ENCODE results near the gene PLCL1.

DNA sequence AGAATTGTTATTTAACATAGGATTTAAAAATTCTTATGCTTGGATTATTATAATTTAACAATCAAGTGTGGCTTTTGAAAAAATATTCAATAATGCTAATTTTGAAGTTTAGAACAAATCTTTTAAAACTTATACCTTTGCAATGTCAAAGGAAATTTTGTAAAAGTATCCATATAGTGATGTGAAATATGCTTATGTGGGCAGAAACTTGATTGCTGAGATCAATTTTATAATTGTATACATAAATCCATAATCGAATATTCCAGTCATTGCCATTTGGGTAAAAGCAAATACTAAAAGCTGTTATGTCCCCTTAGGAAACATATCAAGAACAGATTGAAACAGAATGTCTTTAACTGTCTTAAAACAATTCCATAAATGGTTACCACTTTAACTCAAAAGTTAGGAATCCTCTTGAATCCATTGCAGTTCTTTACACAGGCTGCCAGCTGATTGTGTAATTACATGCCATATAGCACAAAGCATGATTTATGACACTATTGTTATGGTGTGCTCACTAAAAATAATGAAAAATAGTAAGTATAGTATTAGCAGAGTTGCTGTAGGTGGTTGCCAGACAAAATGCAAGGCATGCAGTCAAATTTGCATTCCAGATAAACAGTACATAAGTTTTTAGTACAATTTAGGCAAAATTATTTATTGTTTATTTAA is 24.2 kb downstream of the PLCL1 start:
- TF ChIP-seq, protein P1, sequence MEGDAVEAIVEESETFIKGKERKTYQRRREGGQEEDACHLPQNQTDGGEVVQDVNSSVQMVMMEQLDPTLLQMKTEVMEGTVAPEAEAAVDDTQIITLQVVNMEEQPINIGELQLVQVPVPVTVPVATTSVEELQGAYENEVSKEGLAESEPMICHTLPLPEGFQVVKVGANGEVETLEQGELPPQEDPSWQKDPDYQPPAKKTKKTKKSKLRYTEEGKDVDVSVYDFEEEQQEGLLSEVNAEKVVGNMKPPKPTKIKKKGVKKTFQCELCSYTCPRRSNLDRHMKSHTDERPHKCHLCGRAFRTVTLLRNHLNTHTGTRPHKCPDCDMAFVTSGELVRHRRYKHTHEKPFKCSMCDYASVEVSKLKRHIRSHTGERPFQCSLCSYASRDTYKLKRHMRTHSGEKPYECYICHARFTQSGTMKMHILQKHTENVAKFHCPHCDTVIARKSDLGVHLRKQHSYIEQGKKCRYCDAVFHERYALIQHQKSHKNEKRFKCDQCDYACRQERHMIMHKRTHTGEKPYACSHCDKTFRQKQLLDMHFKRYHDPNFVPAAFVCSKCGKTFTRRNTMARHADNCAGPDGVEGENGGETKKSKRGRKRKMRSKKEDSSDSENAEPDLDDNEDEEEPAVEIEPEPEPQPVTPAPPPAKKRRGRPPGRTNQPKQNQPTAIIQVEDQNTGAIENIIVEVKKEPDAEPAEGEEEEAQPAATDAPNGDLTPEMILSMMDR (IDR thresholded peaks at IDR 0.05): no peak
- TF ChIP-seq NFE2L1 (CRISPR knock-in tag; IDR thresholded peaks at IDR 0.05) (no peak), NR3C1 (CRISPR knock-in tag; conservative IDR thresholded peaks at IDR 0.05; ENCODE audit: low read depth) (no peak), ZNF121 (CRISPR knock-in tag; IDR thresholded peaks at IDR 0.05) (no peak)

Data from WTC11 (cell line).